GM18520 (cell line): Measurements from ENCODE around the gene MAST4.

ENCODE experiments used
- ATAC-seq: cut with Tn5 transposase; IDR thresholded peaks from one replicate; pipeline ENCODE4 v1.9.1; 2021; ENCODE audit not compliant: unreplicated experiment

The MAST4 gene

GRCh38 chr5:66595756-66596635 is at the start of gene MAST4:
TSS of gene MAST4 (plus strand) at chr5:66596393. CDS start at chr5:66596656, 263 bp downstream.
- peak; percentile 97 for ATAC-seq

DNA sequence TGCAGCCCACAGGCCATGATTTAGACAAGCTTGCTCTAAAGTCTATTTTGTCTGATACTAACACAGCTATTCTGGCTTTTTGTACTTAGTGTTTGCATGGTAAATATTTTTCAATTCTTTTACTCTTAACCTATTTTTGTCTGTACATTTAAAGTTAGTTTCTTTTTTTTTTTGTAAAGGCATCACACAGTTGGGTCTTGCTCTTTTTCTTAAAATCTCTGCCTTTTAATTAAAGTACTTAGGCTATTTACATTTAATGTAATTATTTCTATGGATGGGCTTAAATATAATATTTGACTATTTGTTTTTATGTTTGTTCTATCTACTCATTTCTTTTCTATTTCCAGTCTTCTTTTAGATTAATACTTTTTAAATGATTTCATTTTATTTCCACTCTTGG is 49.7 kb upstream of the MAST4 start:
- no peak for ATAC-seq

GRCh38 chr5:66551338-66551737 is 44.9 kb upstream of the MAST4 start:
- ATAC-seq, result no peak

DNA sequence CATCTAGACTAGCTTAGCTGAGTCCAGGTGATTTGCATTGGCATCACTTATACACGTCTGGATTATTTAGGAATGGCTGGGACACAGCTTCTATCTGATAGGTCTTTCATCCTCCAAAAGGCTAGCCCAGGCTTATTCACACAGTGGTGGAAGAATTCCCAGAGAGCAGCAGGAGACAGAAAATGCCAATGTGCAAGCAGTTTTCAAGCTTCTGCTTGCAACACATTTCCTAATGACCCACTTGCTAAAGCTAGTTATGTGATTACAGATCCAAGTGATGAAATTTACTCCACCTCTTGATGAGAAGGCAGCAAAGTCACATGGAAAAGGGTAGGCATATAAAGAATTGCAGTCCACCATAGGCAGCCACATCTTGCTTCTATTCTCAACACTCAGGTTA is 44.2 kb upstream of the MAST4 start:
- ATAC-seq, result no peak

DNA sequence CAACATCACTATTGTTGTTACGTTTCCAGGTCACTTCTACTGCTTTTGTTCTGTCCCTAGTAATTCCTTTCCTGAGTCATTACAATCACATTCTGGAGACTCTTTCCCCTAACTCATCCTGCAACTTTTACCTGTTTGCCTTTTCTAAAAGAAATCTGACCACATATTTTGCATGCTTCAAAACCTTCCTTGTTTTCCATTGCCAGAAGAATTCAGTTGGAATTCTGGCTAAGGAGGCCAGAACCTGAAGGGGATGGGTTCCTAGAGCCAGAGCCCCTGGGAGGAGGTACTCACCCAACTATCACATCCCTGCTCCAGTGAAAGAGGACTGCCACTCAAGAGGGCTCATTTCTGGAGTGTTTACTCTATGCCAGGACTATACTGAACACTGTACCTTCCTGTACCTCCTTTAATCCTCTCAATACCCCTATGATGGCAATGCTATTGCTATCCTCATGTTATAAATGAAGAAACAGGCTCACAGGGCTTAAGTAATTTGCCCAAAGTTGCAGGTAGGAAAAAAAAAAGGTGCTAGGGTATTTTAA is 42.8 kb upstream of the MAST4 start:
- ATAC-seq, result no peak

DNA sequence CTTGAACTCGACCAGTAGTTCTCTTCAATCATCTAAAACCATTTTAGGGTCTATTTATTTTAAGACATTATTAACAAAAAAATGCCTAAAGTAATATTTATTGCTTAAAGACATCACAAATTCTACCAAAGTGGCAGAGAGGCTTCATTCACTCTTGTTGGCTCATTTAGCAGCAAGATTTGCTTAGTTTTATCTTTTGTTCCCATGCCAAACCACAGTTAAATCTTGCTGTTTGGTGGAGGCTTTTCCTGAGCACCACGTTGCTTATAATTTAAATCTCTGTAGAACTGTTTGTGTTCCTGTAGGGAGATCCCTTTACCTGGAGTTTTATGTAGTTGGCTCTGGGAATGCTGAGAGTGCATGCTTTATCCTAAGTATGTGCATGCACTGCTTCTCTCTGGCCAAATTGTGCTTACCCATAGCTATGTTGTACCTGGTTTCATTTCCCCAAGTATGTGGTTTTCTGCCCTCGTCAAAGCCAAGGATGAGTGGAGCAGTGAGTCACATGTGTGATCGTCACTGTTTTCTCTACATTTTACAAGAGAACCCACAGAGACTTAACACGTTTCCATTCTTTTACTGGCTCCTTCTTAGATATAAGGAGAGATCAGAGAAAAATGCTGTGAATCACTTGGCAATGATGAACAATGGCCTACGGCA is 42.1 kb upstream of the MAST4 start:
- ATAC-seq, result peak; percentile 93

DNA sequence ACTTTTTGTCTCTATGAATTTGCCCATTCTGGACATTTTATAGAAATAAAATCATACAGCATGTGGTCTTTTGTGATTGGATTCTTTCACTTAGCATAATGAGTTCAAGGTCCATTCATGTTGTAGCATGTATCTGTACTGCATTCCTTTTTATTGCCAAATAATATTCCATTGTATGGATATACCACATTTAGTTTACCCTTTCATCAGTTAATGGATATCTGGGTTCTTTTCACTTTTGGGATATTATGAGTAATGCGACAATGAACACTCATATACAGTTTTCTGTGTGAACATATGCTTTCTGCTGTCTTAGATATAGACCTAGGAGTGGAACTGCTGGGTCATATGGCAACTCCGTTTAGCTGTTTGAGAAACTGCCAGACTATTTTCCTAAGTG is 41.3 kb upstream of the MAST4 start:
- ATAC-seq, result no peak

GRCh38 chr5:66558560-66558959 is 37.6 kb upstream of the MAST4 start:
- ATAC-seq, result peak; percentile 41

GRCh38 chr5:66560371-66560770 is 35.8 kb upstream of the MAST4 start:
- no peak for ATAC-seq

DNA sequence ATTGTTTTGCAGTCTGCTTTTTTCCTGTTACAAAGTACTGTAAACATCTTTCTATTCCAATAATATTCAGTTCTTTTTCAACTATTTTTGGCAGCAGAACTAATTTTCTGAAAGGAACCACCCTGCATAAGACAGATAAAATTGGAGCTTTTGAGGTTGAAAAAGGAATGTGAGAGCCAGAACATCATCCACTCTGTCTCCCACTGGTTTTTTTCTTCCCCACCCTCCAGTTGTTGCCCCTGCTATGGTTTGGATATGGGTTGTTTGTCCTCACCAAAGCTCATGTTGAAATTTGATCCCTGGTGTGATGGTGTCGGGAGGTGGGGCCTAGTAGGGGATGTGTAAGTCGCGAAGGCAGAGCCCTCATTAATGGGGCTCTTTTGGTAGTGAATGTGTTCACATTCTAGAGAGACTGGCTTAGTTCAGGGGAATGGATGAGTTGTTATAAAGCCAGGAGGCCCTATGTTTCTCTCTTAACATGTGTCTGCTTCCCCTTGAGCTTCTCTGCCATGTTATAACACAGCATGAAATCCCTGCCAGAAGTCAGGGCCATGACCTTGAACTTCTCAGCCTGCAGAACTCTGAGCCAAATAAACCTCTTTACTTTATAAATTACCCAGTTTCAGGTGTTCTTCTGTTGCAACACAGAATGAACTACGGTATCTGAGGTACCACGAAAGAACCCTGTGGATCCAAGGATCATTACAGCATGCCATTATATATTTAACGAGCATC is 34.8 kb upstream of the MAST4 start:
- ATAC-seq, result no peak

DNA sequence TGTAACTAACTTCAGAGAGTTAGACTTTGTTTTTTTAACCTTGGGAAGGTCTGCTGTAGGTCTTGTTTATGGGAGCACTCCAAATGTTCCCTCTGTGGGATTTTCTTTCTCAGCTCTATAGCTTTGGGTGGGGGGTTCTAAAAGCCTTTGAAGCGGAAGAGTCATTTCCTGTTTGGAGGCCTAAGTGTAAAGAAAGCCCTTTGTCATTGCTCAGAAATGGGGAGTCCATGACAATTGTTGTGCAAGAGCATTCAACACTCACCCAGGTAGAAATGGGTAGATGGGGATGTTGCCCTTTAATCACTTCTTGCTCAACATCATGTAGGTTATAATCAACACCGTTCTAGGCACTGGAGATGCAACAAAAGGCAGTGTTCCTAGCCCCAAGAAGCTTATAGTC is 30.3 kb upstream of the MAST4 start:
- no peak for ATAC-seq

- no peak for ATAC-seq
Observed at GRCh38 chr5:66567474-66567873, 28.7 kb upstream of the MAST4 start.

DNA sequence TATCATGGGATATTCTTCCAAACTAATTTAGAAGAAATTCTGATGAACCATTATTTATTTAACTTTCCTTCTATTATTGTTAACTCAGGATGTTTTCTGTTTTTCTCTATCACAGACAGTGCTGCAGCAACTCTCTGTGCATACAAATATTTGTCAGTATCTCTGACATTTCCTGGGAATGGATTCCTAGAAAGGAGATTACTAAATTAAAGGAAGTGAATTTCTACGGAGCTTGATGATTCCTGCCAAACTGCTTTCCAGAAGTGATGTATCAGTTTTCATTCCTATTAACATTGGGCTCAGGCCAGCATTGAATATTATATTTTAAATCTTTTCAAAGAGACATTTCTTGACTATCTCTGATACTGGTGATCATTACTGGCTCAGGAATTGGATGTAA is 26.0 kb upstream of the MAST4 start:
- ATAC-seq, result no peak

- no peak for ATAC-seq
Observed at GRCh38 chr5:66573733-66574132, 22.5 kb upstream of the MAST4 start.

DNA sequence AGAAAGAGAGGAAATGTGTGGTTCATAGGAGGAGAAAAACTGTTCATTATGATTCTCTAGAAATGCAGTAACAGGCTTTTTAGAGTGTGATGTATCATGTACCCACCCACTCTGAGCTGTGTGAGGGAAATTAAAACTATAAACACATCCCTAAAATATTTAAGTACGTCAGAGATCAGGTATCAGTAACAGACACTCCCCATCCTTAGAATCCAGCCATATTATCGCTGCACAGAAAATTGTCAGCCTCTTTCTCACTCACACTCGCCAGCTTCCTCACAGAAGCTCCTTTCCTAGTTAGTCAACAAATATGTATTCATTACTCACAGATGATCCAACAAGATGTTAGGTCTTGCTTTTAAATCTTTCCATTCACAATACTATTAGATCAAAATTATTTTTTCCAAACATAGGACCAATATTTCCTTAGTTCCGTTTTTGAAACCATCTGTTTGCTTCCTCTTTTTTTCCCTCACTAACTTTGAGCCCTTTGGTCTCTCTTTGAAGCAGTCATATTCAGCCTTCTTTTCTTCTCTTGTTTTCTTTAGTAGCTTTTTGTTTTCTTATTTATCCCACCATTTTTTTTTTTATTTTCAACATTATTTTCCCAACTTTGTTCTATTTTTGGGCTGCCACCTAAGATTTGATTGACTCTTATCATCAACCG is 13.6 kb upstream of the MAST4 start:
- ATAC-seq, result no peak

- ATAC-seq, result no peak
Observed at GRCh38 chr5:66585291-66585690, 10.9 kb upstream of the MAST4 start.

DNA sequence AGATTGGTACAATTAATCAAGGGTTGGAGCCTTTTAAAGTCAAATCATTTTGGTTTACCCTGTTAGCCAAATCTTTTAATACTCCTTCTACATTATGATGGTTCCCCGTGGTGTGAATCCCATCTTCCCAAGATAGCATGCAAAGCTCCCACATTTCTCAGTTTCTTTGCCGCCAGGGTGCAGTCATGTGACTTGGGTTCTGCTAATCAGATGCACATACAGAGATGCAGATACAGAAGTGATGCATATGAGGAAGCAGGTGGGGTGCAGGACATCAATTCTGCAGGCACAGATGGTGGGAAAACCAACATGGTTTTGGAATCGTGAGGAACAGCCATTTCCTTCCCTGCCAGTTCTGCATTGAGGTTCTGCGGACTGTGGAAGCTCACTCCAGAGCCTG is 8.4 kb upstream of the MAST4 start:
- ATAC-seq, result no peak

GRCh38 chr5:66596636-66597182 is 516 bp downstream of the MAST4 start:
- peak; percentile 8 for ATAC-seq

GRCh38 chr5:66597183-66597757 is 1.1 kb downstream of the MAST4 start:
- no peak for ATAC-seq

GRCh38 chr5:66602621-66603020 is 6.4 kb downstream of the MAST4 start:
- no peak for ATAC-seq
